ENCODE results near the gene G6PC3.

The G6PC3 gene

GRCh38 chr17:44079877-44080821 is 9.6 kb downstream of the G6PC3 start:
- CTCF ChIA-PET: interaction anchor here (0.9 kb wide), 1 partner anchor 36 kb away, joined by 4 read pairs; no protein-coding TSS in a partner anchor
- no peak for TF ChIP-seq CTCF (IDR thresholded peaks at IDR 0.05; ENCODE audit: control extremely low read depth, extremely low read depth, low read depth, missing control alignments)
- DNase-seq (ENCODE audit: extremely low spot score): no peak
- POLR2A ChIA-PET: no interaction called here

DNA sequence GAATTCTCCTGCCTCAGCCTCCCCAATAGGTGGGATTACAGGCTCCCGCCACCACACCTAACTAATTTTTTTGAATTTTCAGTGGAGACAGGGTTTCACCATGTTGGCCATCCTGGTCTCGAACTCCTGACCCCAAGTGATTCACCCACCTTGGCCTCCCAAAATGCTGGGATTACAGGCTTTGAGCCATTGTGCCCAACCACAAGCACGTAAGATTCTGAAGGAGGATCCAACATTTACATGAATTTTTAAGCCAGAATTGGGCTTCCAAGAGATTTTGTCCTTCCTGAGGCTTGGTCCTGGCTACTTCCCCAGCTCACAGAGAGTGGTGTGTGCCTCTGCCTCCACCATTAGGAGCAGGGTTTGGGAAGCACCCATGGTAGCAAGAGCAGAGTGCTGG is 11.1 kb downstream of the G6PC3 start:
- no peak for TF ChIP-seq CTCF (IDR thresholded peaks at IDR 0.05; ENCODE audit: control extremely low read depth, extremely low read depth, low read depth, missing control alignments)
- POLR2A ChIA-PET: no interaction called here
- DNase-seq (ENCODE audit: extremely low spot score): no peak
- CTCF ChIA-PET: no interaction called here

DNA sequence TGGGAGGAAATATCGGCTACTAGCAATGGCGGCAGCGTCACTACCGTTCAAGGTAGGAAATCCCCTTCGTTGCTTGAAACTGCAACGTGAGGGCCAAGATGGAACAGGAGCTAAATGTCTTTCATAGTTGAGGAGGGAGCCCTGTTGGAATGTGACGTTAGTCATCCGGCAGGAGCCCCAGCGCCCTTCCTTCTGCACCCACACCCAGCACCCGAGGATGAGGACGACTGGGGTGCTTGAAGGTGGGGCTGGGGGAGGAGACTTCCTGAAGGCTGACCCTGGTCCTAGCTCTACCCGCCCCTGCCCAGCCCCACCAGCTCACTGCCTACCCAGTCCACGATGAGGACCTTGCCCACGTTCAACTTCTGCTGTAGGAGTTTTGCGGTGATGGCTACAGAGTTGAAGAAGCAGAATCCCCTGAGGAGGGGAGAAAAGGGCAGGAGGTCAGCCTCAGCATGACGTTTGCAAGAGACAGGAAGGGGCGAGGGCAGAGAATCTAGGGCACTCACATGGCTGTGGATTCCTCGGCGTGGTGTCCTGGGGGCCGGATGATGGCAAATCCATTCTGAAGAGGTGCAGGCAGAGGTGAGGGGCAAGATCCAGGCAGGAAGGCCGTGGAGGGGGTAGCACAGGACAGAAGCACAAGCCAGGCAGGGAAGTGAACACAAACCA is 11.9 kb downstream of the G6PC3 start:
- CTCF ChIA-PET: interaction anchor here (1.0 to 1.6 kb wide), 5 partner anchors 8 to 132 kb away, joined by 3 to 7 read pairs (median 4); partner anchors contain the start of gene HDAC5
- POLR2A ChIA-PET: no interaction called here
- no peak for DNase-seq (ENCODE audit: extremely low spot score)
- TF ChIP-seq CTCF (IDR thresholded peaks at IDR 0.05; ENCODE audit: control extremely low read depth, extremely low read depth, low read depth, missing control alignments): no peak

DNA sequence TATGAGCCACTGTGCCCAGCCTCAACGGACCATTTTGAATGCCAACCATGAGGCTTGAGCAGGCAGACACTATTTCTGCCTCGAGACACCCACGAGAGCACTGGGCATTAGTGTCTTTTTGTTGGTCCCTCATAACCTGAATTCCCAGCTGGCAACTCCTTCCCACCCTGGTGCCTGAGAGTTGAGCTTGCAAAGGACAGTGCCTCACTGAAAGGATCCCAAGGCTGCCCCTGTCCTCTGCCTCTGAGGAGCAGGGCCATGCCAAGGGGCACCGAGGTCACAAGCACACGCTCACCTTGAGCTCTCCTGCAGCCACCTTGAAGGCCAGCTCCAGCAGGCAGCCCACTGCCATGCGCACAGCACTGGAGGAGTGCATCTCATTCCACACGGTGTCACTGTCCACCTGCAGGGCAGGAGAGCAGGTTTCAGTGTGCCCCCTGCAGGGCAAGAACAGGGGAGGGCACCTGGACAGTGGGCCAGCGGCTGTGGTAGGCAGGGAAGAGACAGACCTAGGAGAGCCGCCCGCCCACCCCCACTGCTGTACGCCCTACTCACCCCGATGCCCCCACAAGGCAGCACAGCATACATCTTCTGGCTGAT is 12.8 kb downstream of the G6PC3 start:
- ChIA-PET POLR2A (interaction anchor here (0.6 to 0.7 kb wide), 2 partner anchors 13 to 103 kb away, joined by 3 read pairs; no protein-coding TSS in a partner anchor), CTCF (interaction anchor here (0.6 to 3.6 kb wide), 10 partner anchors 9 to 131 kb away, joined by 3 to 16 read pairs (median 4); partner anchors contain the start of gene HDAC5)
- no peak for DNase-seq (ENCODE audit: extremely low spot score)
- peak; percentile 38 for TF ChIP-seq CTCF (IDR thresholded peaks at IDR 0.05; ENCODE audit: control extremely low read depth, extremely low read depth, low read depth, missing control alignments)

DNA sequence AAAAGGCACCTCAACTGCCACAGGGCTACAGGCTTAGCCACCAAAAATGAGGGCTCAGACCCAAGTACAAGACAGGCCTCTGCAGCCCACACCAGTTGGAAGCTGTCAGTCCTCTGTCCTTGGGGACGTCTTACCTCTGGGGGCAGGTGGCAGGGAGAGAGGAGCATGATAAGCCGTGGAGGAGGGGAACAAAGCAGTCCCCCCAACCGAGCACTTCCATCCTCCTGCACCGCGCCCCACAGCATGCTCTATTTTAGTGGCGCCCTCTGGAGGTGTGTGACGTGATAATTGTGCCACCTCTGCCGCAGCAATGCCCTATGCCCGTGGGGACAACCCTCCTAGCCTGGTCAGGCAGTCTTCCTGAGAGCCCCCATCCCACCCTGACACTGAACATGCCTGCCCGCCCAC is 13.6 kb downstream of the G6PC3 start:
- POLR2A ChIA-PET: interaction anchor here (0.6 kb wide), 1 partner anchor 14 kb away, joined by 3 read pairs; no protein-coding TSS in a partner anchor
- DNase-seq (ENCODE audit: extremely low spot score): peak; percentile 42
- TF ChIP-seq CTCF (IDR thresholded peaks at IDR 0.05; ENCODE audit: control extremely low read depth, extremely low read depth, low read depth, missing control alignments): peak; percentile 30
- CTCF ChIA-PET: interaction anchor here (1.0 to 3.6 kb wide), 7 partner anchors 9 to 39 kb away, joined by 3 to 16 read pairs (median 4); partner anchors contain the start of gene HDAC5

DNA sequence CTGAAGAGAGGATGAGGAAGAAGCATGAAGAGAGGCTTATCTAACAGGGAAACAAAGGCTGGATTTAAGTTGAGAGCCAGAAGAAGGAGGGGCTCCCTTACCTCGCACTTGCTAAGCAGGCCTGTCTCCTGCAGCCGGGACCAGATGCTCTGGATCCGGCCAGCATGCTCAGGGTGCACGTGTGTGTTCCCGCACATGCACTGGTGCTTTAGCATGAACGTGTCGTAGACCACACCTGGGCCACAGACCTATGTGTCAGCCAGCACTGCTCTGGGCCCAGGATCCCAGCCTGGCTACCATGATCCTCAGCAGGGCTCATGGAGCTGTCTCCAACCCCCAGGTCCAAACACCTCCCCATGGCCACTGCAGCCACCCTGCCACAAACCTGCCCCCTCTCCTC is 14.4 kb downstream of the G6PC3 start:
- ChIA-PET CTCF (interaction anchor here (0.7 to 3.6 kb wide), 4 partner anchors 10 to 42 kb away, joined by 3 to 16 read pairs (median 3); partner anchors contain the start of gene G6PC3), POLR2A (no interaction called here)
- TF ChIP-seq CTCF (IDR thresholded peaks at IDR 0.05; ENCODE audit: control extremely low read depth, extremely low read depth, low read depth, missing control alignments): no peak
- no peak for DNase-seq (ENCODE audit: extremely low spot score)

All from GM10248 (cell line).